ENCODE results near the gene GCNT2. TPM values are rescaled to one million over a fixed set of nuclear protein-coding genes. Genes with fewer than 3 reads are reported as not detected.
A peak's percentile ranks its signal among the peaks of the same experiment; 100 is the strongest.

Gene GCNT2
- total and polyA plus RNA-seq, 12 donors = 5.1 to 67.9 (median 45.0) TPM

DNA sequence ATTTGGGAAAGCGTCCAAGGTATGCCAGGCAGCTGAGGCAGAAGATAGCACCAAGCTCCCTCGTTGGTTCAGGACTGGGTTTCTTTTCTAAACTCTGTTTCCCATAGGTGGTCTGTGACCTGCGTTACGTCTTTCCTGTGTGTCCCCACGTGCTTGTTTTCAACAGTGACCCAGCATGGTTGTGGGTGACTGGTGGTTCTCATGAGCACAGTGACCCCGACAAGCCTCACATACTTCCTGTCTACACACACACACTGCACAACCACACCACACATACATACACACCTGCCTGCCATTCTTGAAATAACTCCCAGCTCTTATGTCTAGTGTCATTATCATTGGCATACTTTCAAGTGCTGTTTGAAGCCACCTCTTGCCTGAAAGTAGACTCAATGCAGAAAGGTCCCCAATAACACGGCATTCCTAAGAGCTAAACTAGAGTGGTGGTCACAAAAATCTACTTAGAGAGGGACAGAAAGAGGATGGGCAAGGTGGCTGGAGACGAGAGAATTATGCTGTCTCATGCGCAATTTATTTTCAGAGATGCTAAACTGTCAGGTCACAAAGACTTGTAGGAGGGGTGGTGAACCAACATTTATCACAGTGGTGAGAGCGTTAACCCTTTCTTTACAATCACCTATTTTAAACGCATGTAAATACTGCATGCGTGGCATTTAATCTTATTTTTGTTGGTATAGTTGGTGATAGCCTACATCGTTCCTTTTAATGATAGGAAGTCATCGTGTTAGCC lies 66.7 kb downstream of the GCNT2 start:
- 16 to 32% methylated on average over 14 of the region's 14 CpGs for WGBS, 2 donors
- no peaks in the 10 kb centered on the region for H3K27me3 ChIP-seq
- H3K27ac ChIP-seq = peak overlapping the region in 7 of 10 donors; percentile 34 to 83 (median 75)
- DNase-seq (peak in 1 of 2 donors; percentile 40), ATAC-seq (peak; percentile 18 to 72 (median 52))
- no peaks in the 10 kb centered on the region for H3K36me3 ChIP-seq
- peak overlapping the region in 9 of 10 donors; percentile 8 to 60 (median 39) for H3K4me3 ChIP-seq
- intact Hi-C loops (cut with DNase I) = loop anchor here in 1 of 10 donors (5.0 kb wide), 1 partner anchor 76 kb away; no protein-coding TSS in a partner anchor
- H3K4me1 ChIP-seq = peaks cover 0 to 45% (median 14%) of the 10 kb centered on the region in 9 donors
- no peaks in the 10 kb centered on the region for H3K9me3 ChIP-seq
- TF ChIP-seq, protein P1, sequence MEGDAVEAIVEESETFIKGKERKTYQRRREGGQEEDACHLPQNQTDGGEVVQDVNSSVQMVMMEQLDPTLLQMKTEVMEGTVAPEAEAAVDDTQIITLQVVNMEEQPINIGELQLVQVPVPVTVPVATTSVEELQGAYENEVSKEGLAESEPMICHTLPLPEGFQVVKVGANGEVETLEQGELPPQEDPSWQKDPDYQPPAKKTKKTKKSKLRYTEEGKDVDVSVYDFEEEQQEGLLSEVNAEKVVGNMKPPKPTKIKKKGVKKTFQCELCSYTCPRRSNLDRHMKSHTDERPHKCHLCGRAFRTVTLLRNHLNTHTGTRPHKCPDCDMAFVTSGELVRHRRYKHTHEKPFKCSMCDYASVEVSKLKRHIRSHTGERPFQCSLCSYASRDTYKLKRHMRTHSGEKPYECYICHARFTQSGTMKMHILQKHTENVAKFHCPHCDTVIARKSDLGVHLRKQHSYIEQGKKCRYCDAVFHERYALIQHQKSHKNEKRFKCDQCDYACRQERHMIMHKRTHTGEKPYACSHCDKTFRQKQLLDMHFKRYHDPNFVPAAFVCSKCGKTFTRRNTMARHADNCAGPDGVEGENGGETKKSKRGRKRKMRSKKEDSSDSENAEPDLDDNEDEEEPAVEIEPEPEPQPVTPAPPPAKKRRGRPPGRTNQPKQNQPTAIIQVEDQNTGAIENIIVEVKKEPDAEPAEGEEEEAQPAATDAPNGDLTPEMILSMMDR (IDR thresholded peaks at IDR 0.05) = no peak

DNA sequence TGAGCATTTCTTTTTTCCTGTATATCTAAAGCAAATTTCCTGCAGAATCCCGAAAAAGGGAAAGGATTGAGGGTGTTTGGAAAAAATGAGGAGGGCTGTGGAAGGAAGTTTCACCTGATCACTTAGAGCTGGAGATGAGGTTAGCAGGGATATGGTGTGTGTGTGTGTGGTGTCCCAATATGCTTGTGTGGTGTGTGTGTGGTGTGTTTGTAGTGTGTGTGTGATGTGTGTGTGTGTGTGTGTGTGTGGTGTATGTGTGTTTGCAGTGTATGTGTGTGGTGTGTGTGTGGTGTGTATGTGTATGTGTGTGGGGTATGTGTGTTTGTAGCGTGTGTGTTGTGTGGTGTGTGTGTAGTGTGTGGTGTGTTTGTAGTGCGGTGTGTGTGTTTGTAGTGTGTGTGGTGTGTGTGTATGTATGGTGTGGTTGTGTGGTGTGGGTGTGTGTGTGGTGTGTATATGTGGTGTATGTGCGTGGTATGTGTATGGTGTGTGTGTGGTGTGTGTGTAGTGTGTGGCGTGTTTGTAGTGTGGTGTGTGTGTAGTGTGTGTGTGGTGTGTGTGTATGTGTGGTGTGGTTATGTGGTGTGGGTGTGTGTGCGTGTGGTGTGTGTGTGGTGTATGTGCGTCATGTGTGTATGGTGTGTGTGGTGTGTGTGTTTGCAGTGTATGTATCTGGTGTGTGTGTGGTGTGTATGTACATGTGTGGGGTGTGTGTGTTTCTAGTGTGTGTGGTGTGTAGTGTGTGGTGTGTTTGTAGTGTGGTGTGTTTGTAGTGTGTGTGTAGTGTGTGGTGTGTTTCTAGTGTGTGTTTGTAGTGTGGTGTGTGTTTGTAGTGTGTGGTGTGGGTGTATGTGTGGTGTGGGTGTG lies 67.6 kb downstream of the GCNT2 start:
- peaks cover 0 to 35% (median 7%) of the 10 kb centered on the region in 9 donors for H3K4me1 ChIP-seq
- intact Hi-C loops (cut with DNase I) = loop anchor here in 1 of 10 donors (5.0 kb wide), 1 partner anchor 76 kb away; no protein-coding TSS in a partner anchor
- TF ChIP-seq, protein P1 (IDR thresholded peaks at IDR 0.05) = no peak
- no peaks in the 10 kb centered on the region for H3K9me3 ChIP-seq
- H3K4me3 ChIP-seq = peak overlapping the region in 9 of 10 donors; percentile 8 to 60 (median 39)
- no peaks in the 10 kb centered on the region for H3K27me3 ChIP-seq
- DNase-seq (no peak), ATAC-seq (peak in 1 of 8 donors; percentile 20)
- 75 to 86% methylated on average over 7 of the region's 7 CpGs for WGBS, 2 donors
- peak overlapping the region in 5 of 10 donors; percentile 71 to 83 (median 79) for H3K27ac ChIP-seq
- H3K36me3 ChIP-seq = no peaks in the 10 kb centered on the region

DNA sequence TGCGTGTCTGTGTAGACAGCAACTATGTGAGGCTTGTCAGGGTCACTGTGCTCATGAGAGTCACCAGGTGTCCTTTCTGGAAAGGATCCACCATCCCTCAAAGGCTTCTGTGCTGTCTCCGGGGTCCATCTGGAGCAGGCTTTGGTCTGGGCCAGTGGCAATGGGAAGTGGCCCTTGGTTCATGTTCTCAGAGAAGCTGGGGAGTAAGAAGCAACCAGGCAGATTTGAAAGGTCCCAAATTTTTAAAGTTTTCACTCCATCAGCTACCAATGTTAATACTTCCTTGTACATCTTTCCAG lies 68.2 kb downstream of the GCNT2 start:
- DNase-seq = peak in 1 of 2 donors; percentile 35
- peak overlapping the region in 2 of 10 donors; percentile 5 to 60 for H3K4me3 ChIP-seq
- ATAC-seq = peak in 6 of 8 donors; percentile 4 to 38 (median 24)
- peaks cover 0 to 29% (median 6%) of the 10 kb centered on the region in 9 donors for H3K4me1 ChIP-seq
- 45 to 58% methylated on average over 2 of the region's 2 CpGs for WGBS, 2 donors
- no peaks in the 10 kb centered on the region for H3K27me3 ChIP-seq
- no peaks in the 10 kb centered on the region for H3K9me3 ChIP-seq
- no peak overlapping the region for H3K27ac ChIP-seq
- H3K36me3 ChIP-seq = no peaks in the 10 kb centered on the region
- TF ChIP-seq, protein P1 (IDR thresholded peaks at IDR 0.05) = no peak
- intact Hi-C loops (cut with DNase I) = loop anchor here in 1 of 10 donors (5.0 kb wide), 1 partner anchor 77 kb away; no protein-coding TSS in a partner anchor

DNA sequence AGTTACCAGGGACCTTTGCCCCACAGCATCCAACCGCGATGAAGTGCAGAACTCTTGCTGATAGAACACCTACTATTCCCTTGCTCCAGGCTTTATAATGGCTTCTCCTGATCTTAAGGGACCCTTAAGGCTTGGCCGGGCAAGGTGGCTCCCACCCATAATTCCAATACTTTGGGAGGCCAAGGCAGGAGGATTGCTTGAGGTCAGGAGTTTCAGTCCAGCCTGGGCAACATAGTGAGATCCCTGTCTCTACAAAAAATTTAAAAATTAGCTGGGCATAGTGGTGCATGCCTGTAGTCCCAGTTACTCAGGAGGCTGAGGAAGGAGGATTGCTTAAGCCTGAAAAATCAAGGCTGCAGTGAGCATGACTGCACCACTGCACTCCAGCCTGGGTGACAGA lies 68.8 kb downstream of the GCNT2 start:
- Histone ChIP-seq H3K4me3 (no peak overlapping the region), H3K27me3 (no peaks in the 10 kb centered on the region), H3K27ac (no peak overlapping the region), H3K36me3 (no peaks in the 10 kb centered on the region), H3K9me3 (no peaks in the 10 kb centered on the region), H3K4me1 (peaks cover 0 to 26% (median 4%) of the 10 kb centered on the region in 9 donors)
- ATAC-seq = no peak
- TF ChIP-seq, protein P1 (IDR thresholded peaks at IDR 0.05) = no peak
- WGBS, 2 donors = 88 to 96% methylated on average over 3 of the region's 3 CpGs
- intact Hi-C loops (cut with DNase I) = loop anchor here in 1 of 10 donors (5.0 kb wide), 1 partner anchor 78 kb away; no protein-coding TSS in a partner anchor
- DNase-seq = no peak
